DMS153 treated with DMSO at 0.1 percent for 48 hours (cell line): ENCODE results near the gene EPB41L4A.
A peak's percentile ranks its signal among the peaks of the same experiment; 100 is the strongest.
"Not testable (repeated sequence)": the region's sequence is repeated elsewhere in the genome, so short reads cannot be mapped to it uniquely, and the experiment has no call there.

Experiments
- DNase-seq: peaks from one replicate; lab custom pipeline; 2025; ENCODE audit not compliant: unreplicated experiment; lab: John Stamatoyannopoulos, UW

EPB41L4A gene

GRCh38 chr5:112263469-112263868 is 155.6 kb downstream of the EPB41L4A start:
- DNase-seq, result no peak

- no peak for DNase-seq
Observed at GRCh38 chr5:112258571-112258970, 160.5 kb downstream of the EPB41L4A start.

- no peak for DNase-seq
Observed at GRCh38 chr5:112257976-112258375, 161.1 kb downstream of the EPB41L4A start.

GRCh38 chr5:112257005-112257404 is 162.1 kb downstream of the EPB41L4A start:
- no peak for DNase-seq

- no peak for DNase-seq
Observed at GRCh38 chr5:112254303-112254702, 164.8 kb downstream of the EPB41L4A start.

GRCh38 chr5:112253478-112254250 is 165.4 kb downstream of the EPB41L4A start:
- no peak for DNase-seq

GRCh38 chr5:112250551-112250950 is 168.5 kb downstream of the EPB41L4A start:
- DNase-seq, result no peak

- no peak for DNase-seq
Observed at GRCh38 chr5:112248623-112249022, 170.5 kb downstream of the EPB41L4A start.

- DNase-seq, result no peak
Observed at GRCh38 chr5:112247960-112248359, 171.1 kb downstream of the EPB41L4A start.

GRCh38 chr5:112245656-112246055 is 173.4 kb downstream of the EPB41L4A start:
- DNase-seq, result no peak

GRCh38 chr5:112239996-112240395 is 179.1 kb downstream of the EPB41L4A start:
- no peak for DNase-seq

GRCh38 chr5:112238473-112238872 is 180.6 kb downstream of the EPB41L4A start:
- DNase-seq, result no peak

- DNase-seq, result no peak
Observed at GRCh38 chr5:112237456-112237855, 181.6 kb downstream of the EPB41L4A start.

GRCh38 chr5:112234000-112234399 is 185.1 kb downstream of the EPB41L4A start:
- DNase-seq, result no peak

GRCh38 chr5:112232667-112233066 is 186.4 kb downstream of the EPB41L4A start:
- no peak for DNase-seq

- DNase-seq, result no peak
Observed at GRCh38 chr5:112230606-112231005, 188.5 kb downstream of the EPB41L4A start.

- DNase-seq, result peak; percentile 14
Observed at GRCh38 chr5:112228667-112229066, 190.4 kb downstream of the EPB41L4A start.

- no peak for DNase-seq
Observed at GRCh38 chr5:112227911-112228631, 191.0 kb downstream of the EPB41L4A start.

- DNase-seq, result no peak
Observed at GRCh38 chr5:112226215-112226614, 192.9 kb downstream of the EPB41L4A start.

- not testable (repeated sequence) for DNase-seq
Observed at GRCh38 chr5:112222997-112223396, 196.1 kb downstream of the EPB41L4A start.

- DNase-seq, result no peak
Observed at GRCh38 chr5:112221128-112221527, 197.9 kb downstream of the EPB41L4A start.

GRCh38 chr5:112219000-112219399 is 200.1 kb downstream of the EPB41L4A start:
- DNase-seq, result no peak
